Endometrial microvascular endothelial cells (primary cell): ENCODE measurements around the gene ZNF407. TPM values are rescaled to one million over a fixed set of nuclear protein-coding genes. Genes with fewer than 3 reads are reported as not detected.

ENCODE experiments used
- in situ Hi-C: cut with HindIII; loops from 2 replicates; pipeline ENCODE4 v1.10.0; 2017; ENCODE audit warnings: low sequenced_read_pairs, low pct_unique_long_range_greater_than_20kb; ENCODE audit errors: inconsistent ontology term
- total RNA-seq: library from RNA; depleted of rRNA; stranded (reverse); fragments of >200 nt; gene quantifications from one replicate; pipeline ENCODE4 v1.2.3, GENCODE V29; 2015; ENCODE audit errors: inconsistent ontology term

ZNF407 gene
- total RNA-seq, 1 donor from 2014 or later: 8.7 TPM

DNA sequence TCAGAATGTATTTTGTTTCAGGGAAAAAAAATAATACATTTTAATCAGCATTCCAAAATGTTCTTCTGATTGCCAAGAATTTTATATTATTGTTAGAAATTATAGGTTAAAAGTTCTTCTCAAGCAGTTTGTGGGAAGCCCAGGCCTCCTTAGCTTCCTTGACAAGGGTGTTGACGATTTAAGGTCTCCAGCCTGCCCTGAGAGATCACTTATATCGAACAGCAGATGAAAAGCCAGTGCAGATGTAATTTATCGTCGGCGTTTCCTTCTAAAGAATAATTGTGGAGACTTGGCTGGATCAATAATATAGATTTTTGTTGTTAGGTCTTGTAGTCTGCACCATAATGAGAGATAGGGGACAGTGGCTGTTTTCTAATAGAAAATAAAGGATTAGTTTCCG is 280.6 kb downstream of the ZNF407 start:
- in situ Hi-C loops: no loop called here

DNA sequence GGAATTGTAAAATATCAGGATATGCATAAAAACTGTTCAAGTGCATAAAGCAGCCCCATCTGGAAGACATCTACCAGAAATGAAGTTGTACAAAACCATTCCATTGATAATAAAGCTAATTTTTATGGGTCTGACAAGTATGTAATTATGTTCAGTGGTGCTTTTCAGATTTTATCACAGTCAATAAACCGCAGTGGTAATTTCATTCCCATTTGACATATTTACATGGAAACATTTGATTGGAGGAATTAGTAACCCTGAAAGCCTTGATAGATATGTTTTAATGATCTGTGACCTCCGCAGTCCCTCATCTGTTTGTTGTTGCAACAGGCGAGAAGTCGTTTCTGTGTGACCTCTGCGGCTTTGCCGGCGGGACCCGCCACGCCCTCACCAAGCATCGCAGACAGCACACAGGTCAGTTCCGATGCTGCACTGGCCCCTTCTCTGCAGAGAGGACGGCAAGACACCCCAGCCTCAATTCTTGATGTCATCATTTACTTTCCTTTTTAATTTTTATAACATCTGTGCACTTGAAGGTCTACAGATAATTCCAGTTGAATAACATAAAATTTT is 283.1 kb downstream of the ZNF407 start:
- in situ Hi-C loops: no loop called here

DNA sequence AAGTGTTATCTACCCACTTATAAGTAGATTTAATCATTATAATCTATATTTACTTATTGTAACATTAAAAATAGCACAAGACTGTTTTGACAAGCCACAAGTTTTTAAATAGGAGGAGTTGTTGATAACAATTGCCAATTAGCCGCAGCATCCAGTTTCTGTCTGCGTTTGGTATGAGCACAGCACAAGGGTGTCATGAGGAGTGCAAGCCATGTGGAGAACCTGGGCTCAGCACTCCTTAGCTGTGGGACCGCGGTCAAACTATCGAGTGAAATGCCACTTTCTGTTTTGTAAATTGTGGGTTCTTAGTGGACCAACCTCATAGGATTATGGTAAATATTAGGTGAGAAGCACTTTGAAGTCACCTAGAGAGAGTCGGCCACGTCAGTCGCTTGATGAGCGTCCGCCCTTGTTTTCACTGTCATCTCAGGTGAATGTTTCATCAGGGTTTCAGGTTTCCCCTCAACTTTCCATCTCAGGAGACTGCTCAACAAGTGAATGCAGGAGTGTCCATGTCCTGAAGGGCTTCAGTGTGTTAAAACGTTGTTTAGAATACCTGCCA is 294.5 kb downstream of the ZNF407 start:
- in situ Hi-C loops: no loop called here

DNA sequence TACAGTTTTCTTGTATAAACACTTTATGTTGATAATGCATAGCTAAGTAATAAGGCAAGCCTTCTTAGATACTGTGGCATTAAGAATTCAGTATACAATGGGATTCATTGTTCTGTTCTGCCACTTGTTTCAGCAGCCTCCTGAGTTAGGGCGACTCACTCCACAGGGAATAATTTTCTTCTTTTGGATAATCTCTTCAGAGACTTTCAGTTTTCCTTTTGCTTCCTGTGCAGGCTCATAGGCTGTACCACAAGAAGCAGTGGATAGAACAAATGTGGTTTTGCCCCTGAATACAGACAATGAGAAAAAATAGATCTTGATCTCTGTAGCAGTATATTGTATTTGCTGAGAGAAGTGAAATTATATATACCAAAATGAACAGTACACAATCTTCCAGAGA is 298.0 kb downstream of the ZNF407 start:
- in situ Hi-C loops: no loop called here

DNA sequence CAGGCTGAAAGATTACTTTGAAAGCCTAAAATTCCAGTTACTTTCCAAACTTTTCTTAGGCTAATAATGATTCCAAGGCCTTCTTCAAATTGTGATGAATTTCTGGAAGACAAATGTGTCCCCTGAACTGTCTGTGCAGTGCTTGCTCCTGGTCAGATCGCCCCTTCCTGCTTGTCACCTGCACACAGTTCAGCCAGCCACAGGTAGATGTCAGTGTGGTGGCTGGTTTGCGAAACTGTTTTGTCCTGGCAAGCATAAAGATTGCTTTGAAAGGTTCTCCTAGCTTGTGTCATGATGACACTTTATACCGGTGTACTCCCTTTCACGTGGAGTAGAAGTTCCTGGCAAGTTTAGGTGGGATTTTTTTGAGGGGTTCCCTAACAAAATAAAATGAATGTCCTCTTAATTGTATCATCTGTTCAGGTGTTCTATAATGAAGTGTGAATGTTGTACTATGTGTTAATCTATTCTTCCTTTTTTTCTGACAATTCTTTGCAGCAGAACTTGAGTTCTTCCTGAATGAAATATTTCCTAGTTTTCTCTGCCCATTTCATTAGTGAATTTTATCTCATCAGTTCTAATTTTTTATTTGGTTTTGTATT is 298.8 kb downstream of the ZNF407 start:
- in situ Hi-C loops: no loop called here

DNA sequence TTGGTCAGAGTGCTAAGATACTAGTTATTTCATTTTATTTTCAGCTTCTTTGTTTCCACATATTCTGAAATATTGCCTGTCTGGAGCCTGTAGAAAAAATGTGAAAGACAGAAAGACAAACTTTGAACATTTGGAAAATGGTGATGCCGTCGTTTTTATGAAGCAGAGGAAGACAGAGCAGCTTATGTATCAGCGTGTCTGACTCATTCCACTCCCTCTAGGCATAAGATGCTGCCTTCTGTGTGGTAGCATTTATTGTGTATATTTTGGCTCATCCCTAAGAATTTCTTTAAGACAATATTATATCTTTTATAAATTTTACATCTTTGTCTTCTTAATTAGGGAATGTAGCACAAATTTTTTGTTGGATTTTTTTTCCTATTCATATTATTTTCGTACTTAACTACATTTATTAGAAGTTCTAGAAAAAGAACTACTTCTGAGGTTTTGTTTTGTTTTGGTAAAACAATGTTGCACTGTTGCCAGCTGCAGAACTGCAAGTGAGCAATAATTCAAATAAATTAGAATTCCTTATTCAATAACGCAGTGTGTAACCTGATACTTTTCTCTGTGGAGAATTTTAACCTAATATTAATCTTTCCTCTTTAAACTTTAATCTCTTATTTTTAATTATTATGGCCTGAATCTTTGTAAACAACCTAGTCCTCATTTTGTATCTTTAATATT is 300.4 kb downstream of the ZNF407 start:
- in situ Hi-C loops: no loop called here

DNA sequence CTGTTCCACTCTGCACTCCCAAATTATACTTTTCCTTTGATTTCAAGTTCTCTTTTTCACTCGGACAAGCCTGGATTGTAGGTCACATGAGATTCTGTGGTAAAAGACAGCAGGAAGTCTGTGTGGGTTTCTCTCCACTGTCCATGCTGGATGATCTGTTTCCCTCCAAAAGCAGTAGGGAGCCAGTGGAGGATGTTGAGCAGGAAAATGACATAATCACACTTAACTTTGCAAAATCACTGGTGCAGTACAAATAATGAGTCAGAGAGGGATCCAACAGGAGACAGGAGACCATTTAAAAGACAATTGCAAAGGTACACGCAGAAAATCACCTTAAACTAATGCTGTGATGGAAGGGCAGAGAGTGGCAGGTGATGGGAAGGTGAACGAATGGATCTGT is 301.3 kb downstream of the ZNF407 start:
- in situ Hi-C loops: no loop called here

DNA sequence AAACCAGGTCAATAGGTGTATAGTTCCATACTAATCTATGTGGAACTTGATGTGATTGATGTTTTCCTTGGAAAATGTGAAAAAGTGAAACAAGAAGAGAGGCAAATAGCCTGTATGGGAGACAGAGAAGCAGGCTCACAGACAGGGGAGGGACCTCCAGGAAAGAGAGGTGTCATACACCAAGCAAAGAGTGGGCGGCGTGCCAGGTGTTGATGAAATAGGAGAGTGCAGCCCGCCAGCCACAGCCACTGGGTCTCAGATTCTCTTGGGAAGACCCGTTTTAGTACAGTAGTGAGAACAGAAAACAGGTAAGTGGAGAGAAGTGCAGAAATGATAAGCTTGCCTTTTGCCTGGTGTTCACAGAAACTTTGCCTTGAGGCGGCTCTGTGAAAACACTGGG is 301.9 kb downstream of the ZNF407 start:
- in situ Hi-C loops: no loop called here

DNA sequence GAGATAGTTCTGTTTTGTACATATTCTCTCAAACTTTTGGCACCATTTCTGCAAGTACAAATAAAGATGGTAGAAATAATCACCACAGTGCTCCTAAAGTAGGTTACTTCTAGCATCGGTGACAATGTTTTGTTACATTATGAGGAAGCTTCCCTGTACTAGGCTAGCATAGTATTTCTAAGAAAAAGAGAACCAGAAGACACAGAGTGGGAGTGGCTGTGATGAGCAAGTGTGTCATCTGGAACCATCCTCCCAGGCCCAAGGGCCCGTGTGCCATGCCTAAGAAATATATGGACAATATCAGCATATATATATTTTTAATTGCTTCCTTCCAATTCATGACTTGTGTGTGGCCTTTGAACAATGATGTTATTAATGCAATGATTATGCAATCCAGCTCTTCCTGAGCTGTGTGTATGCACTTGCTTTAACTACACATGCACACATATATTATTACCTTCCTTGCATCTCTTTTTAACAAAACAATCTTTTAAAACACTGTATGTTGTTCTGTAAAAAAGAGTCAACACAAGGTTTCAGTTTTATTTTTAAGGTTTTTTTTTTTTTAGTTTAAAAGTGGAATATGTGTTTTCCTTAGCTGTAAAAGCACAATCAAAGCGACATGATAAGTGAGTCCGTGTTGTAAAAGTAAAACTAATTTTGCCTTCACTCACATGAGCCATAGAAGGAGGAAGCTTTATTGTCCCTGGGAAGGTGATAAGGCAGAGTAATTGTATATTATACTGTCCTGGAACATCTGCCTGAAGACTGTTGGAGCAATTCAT is 303.9 kb downstream of the ZNF407 start:
- in situ Hi-C loops: no loop called here

DNA sequence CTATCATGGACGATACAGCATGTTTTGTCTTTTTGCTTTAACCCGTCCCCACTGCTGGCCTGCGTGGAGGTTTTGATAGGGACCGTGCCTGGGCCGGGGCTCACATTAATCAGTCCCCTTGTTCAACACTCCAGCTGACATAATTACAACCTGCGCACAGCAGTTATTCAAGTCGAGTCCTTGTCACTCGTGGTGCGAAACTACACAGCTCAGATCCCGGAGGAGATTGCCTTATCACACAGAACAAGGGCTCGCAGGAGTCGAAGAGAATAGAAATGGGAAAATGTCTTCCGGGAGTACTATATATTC is 304.4 kb downstream of the ZNF407 start:
- in situ Hi-C loops: no loop called here

DNA sequence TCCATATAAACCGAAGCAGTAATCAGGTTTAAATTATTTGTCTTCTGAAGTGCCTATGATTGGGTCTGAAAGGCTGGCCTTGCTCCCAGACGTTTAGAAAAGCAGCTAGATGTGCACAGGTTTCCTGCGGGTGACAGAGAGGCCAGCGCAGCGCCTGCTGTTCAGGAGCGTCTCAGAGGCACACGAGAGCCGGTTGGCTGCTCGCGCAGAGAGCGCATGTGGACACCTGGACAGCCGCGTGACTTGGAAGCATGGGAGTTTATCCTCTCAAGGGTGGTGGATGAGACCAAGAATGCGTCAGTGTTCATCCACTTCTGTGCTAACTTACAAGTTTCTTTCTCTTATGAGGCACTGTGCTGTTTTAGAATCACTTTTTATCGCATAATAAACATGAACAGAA is 307.6 kb downstream of the ZNF407 start:
- in situ Hi-C loops: no loop called here

DNA sequence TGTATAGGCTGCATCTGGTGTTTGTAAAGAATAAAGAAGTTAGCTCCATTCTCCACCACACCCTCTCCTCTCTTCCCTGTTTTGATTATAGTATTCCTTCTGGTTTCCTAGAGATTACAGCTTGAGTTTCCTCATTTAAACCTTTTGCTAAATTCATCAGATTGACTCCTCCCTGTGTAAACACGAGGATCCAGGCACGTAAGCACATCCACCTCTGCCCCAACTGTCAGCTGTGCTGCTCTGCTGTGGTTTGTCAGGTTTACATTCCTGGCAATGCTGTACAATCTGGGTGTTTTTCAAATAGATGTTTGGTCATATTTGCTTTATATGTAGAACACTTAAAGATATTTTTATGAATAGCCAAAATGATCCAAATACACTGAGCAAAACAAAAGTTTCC is 308.5 kb downstream of the ZNF407 start:
- in situ Hi-C loops: no loop called here

DNA sequence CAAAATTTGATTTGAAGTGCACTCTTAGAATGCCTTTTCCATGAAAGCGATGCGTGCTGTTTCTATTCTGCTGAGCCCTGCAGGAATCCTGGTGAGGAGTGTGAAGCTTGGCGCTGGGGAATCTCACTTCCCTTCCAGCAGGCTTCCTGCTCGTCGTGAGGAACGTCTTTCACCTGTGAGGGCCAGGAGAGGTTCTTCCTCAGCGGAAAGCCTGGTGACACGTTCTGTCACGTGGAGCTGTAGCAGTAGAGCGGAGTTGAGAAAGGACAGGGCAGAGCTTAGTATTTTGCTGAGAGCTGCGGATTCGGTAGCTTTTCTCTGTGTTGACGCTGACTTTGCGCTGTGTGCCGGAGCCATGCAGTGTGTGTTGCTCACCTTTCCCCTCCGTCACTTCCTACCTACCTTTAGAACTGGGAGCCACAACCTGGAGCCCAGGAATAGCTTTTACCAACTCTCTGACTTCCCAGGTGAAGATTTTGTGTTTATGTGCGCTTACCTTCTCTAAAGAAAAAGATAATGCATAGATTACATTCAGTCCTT is 316.5 kb downstream of the ZNF407 start:
- in situ Hi-C loops: no loop called here

DNA sequence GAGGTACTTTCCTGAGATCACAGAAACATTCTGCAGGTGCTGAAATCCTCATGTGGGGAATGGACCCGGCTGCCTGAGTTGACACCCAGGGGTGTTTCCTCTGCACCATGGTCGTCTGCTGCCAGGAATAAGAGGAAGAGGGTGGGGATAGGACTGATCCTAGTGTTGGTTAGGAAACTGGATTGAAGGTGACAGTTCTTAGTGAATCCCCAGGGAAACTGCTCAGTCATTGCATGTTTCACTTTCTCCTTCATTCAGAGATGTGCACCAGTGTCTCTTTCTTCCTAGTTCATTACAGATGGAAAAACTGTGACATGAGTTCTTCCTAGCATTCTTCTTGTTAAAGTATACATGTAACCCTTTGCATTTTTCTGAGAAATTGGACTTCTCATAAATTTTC is 317.0 kb downstream of the ZNF407 start:
- in situ Hi-C loops: no loop called here

DNA sequence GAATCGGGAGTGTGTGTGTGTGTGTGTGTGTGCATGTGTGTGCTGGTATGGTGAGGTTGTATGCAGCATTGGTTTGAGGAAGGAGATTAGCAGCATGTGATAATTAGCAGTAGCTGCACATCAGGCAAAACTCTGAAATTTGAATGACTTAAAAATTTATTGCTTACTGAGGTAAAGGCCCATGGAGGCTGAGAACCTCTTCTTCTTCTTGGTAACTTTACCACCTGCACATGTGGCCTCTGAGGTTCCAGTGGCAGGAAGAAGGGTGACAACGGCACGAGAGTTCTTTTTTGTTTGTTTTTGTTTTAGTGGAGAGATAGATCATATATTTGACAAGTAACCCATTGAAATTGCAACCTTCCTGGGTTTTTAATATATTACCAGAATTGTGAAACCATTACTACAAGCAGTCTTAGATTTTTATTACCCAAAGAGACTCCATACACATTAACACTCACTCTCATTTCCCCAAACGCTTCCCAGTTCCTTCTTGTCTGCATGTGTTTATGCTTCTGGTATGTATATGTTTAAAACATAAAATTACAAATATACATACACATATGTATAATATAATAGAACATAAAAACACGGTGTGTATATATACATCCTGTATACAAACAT is 319.2 kb downstream of the ZNF407 start:
- in situ Hi-C loops: no loop called here

DNA sequence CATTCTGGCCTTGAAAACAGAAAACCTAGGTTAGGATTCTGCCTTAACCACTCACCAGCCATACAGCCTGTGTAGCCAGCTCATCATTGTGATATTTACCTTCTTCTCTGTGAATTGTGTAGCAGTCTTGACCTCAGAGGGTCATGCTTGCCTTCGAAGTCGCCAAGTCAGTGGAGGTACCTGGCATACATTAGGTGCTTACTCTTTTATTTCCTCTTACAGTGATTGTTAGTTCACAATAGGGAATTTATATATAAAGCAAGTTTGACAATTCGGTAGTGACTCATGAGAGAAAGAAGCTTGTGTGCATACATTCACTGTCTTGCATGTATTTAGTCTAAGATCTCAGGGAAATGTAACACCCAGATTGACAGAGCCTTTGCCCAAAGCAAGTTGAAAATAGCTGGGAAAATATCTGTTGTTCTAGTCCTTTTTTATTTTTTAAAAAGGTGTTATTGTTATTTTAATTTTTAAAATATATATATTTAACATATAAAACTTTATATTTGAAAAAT is 320.7 kb downstream of the ZNF407 start:
- in situ Hi-C loops: no loop called here

DNA sequence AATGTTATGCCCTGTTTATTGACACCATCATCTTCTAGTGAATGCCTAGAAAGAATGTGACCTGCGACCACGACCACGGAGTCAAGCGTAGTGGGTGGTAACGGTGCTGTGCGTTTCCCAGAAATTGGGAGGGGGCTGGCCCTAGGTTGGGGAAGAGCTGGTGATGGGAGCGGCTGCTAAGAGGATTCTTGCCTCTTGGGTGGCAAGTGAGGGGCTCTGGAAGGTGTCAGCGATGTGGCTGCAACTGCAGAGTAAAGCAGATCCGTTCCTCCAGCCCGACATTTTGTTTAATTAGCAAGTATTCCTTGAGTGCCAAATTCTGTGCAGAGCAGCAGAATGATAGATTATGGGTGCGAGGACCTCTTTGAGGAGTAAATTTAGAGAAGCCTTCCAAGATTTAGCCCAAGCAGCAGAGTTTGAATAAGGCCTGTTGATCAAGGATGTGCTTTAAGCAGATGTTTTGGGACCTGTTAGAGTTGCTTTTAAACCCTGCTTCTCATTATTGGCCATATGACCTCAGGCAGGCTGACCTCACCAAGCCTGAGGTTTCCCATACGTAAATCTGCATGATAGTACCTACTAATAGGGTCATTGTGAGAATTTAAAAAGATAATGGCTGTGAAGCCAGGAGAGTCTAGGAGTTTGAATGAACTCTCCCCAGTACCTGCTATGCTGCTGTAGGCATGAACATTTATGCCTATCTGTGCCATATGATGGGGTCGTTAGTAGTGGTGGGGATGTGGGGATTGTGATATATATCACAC is 323.6 kb downstream of the ZNF407 start:
- in situ Hi-C loops: no loop called here

DNA sequence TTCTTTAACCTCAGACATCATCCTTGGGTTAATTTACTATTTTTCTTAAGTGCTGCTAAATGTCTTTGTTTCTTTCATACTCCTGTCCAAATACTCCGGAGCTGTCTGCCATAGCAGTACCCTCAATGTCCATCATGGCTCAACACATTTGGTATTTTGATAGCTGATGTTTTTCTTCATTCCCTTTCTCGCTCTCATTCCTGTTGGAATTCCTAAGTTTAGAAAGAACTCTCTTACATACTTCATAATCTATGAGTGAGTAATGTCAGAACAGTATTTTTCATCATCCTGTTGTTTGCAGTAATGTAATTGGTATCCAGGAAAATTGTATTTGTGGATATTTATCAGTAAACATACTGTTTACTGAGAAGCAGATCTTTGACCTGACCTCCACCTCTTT is 328.4 kb downstream of the ZNF407 start:
- in situ Hi-C loops: no loop called here
